Measurements from ENCODE around the gene PGC. TPM values are rescaled to one million over a fixed set of nuclear protein-coding genes. Genes with fewer than 3 reads are reported as not detected.

PGC gene
- total and polyA plus RNA-seq, 2 of the 8 experiments (the other 6 are each of a cell fraction or from before 2014, with no cell fraction given): 0.09 TPM; not detected in 1

DNA sequence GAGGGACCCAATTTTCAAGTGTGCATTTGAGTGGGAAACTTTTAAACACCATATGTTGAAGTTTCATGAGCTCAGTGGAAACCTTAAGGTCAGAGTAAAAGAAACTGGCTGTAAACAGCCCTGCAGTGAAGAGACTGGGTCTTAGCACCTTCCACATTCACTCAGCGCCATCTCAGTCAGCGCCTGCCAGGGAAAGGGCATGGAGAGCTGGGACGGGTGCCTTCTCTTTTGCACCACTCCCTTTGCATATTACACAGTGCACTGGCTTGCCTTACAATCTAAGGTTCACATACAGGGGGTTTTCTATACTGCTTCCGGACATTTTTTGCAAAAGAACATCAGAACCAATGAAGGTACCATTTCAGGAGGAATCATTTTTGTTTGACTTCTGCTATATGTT is 44.8 kb upstream of the PGC start (continued):
- TF ChIP-seq, protein P1, sequence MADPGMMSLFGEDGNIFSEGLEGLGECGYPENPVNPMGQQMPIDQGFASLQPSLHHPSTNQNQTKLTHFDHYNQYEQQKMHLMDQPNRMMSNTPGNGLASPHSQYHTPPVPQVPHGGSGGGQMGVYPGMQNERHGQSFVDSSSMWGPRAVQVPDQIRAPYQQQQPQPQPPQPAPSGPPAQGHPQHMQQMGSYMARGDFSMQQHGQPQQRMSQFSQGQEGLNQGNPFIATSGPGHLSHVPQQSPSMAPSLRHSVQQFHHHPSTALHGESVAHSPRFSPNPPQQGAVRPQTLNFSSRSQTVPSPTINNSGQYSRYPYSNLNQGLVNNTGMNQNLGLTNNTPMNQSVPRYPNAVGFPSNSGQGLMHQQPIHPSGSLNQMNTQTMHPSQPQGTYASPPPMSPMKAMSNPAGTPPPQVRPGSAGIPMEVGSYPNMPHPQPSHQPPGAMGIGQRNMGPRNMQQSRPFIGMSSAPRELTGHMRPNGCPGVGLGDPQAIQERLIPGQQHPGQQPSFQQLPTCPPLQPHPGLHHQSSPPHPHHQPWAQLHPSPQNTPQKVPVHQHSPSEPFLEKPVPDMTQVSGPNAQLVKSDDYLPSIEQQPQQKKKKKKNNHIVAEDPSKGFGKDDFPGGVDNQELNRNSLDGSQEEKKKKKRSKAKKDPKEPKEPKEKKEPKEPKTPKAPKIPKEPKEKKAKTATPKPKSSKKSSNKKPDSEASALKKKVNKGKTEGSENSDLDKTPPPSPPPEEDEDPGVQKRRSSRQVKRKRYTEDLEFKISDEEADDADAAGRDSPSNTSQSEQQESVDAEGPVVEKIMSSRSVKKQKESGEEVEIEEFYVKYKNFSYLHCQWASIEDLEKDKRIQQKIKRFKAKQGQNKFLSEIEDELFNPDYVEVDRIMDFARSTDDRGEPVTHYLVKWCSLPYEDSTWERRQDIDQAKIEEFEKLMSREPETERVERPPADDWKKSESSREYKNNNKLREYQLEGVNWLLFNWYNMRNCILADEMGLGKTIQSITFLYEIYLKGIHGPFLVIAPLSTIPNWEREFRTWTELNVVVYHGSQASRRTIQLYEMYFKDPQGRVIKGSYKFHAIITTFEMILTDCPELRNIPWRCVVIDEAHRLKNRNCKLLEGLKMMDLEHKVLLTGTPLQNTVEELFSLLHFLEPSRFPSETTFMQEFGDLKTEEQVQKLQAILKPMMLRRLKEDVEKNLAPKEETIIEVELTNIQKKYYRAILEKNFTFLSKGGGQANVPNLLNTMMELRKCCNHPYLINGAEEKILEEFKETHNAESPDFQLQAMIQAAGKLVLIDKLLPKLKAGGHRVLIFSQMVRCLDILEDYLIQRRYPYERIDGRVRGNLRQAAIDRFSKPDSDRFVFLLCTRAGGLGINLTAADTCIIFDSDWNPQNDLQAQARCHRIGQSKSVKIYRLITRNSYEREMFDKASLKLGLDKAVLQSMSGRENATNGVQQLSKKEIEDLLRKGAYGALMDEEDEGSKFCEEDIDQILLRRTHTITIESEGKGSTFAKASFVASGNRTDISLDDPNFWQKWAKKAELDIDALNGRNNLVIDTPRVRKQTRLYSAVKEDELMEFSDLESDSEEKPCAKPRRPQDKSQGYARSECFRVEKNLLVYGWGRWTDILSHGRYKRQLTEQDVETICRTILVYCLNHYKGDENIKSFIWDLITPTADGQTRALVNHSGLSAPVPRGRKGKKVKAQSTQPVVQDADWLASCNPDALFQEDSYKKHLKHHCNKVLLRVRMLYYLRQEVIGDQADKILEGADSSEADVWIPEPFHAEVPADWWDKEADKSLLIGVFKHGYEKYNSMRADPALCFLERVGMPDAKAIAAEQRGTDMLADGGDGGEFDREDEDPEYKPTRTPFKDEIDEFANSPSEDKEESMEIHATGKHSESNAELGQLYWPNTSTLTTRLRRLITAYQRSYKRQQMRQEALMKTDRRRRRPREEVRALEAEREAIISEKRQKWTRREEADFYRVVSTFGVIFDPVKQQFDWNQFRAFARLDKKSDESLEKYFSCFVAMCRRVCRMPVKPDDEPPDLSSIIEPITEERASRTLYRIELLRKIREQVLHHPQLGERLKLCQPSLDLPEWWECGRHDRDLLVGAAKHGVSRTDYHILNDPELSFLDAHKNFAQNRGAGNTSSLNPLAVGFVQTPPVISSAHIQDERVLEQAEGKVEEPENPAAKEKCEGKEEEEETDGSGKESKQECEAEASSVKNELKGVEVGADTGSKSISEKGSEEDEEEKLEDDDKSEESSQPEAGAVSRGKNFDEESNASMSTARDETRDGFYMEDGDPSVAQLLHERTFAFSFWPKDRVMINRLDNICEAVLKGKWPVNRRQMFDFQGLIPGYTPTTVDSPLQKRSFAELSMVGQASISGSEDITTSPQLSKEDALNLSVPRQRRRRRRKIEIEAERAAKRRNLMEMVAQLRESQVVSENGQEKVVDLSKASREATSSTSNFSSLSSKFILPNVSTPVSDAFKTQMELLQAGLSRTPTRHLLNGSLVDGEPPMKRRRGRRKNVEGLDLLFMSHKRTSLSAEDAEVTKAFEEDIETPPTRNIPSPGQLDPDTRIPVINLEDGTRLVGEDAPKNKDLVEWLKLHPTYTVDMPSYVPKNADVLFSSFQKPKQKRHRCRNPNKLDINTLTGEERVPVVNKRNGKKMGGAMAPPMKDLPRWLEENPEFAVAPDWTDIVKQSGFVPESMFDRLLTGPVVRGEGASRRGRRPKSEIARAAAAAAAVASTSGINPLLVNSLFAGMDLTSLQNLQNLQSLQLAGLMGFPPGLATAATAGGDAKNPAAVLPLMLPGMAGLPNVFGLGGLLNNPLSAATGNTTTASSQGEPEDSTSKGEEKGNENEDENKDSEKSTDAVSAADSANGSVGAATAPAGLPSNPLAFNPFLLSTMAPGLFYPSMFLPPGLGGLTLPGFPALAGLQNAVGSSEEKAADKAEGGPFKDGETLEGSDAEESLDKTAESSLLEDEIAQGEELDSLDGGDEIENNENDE (IDR thresholded peaks at IDR 0.05; ENCODE audit: insufficient replicate concordance, low read length): no peak
- TF ChIP-seq KDM5A (IDR thresholded peaks at IDR 0.05; ENCODE audit: low read length): no peak
- TF ChIP-seq RXRA (IDR thresholded peaks at IDR 0.05; ENCODE audit: insufficient read depth, low read depth, low read length): no peak
- TF ChIP-seq TAF1 (IDR thresholded peaks at IDR 0.05; ENCODE audit: low read depth, low read length): no peak
- no peak for TF ChIP-seq CTBP2 (IDR thresholded peaks at IDR 0.05; ENCODE audit: borderline replicate concordance, insufficient read depth, insufficient read length, low read length)
- no peak for TF ChIP-seq NANOG (IDR thresholded peaks at IDR 0.05; ENCODE audit: insufficient read depth, low read depth, low read length, poor library complexity, severe bottlenecking)
- TF ChIP-seq ZNF274 (IDR thresholded peaks at IDR 0.05; ENCODE audit: borderline replicate concordance, extremely low read depth, low read length): no peak

All from H1 (cell line).